ENCODE data around the gene ST8SIA2.

GRCh38 chr15:92393980-92394308 lies 263 bp downstream of the ST8SIA2 start:
- no peak for TF ChIP-seq RFX5 (IDR thresholded peaks at IDR 0.05; ENCODE audit: low read depth, low read length)
- TF ChIP-seq POLR2AphosphoS5 (IDR thresholded peaks at IDR 0.05; ENCODE audit: low read length): no peak
- TF ChIP-seq CTCF (IDR thresholded peaks at IDR 0.05 in 2 of 3, conservative IDR thresholded peaks at IDR 0.05 in 1 of 3; ENCODE audit: control insufficient read depth in 2 of 3, extremely low read depth in 1 of 3, insufficient read depth in 1 of 3, low read depth in 3 of 3, low read length in 3 of 3): no peak
- TF ChIP-seq PRDM15 (CRISPR knock-in tag; IDR thresholded peaks at IDR 0.05): no peak
- TF ChIP-seq CHD4 (IDR thresholded peaks at IDR 0.05): no peak
- no peak for TF ChIP-seq SMC3 (IDR thresholded peaks at IDR 0.05; ENCODE audit: borderline replicate concordance, low read length)
- TF ChIP-seq ZBTB40 (IDR thresholded peaks at IDR 0.05; ENCODE audit: borderline replicate concordance): no peak
- no peak for TF ChIP-seq CEBPB (IDR thresholded peaks at IDR 0.05; ENCODE audit: borderline replicate concordance in 1 of 2, low read depth in 2 of 2, low read length in 2 of 2)
- no peak for TF ChIP-seq EZH2 (IDR thresholded peaks at IDR 0.05; ENCODE audit: borderline replicate concordance, control insufficient read depth, low read depth, low read length)
- TF ChIP-seq EGR1 (IDR thresholded peaks at IDR 0.05; ENCODE audit: borderline replicate concordance in 1 of 2, low read depth in 2 of 2, low read length in 2 of 2): no peak
